Kidney tubule cell (primary cell): ENCODE data around the gene SKAP2.

Experiments used
- DNase-seq: peaks from one replicate; pipeline ENCODE4 v3.0.0-alpha.2; 2018; ENCODE audit warnings: low spot score

The SKAP2 gene

GRCh38 chr7:26637610-26638009 lies 226.8 kb downstream of the SKAP2 start:
- no peak for DNase-seq

GRCh38 chr7:26636808-26637207 lies 227.6 kb downstream of the SKAP2 start:
- no peak for DNase-seq

GRCh38 chr7:26633557-26633956 lies 230.8 kb downstream of the SKAP2 start:
- no peak for DNase-seq

- DNase-seq, result no peak
Observed at GRCh38 chr7:26631601-26632000, 232.8 kb downstream of the SKAP2 start.

GRCh38 chr7:26630941-26631580 lies 233.3 kb downstream of the SKAP2 start:
- no peak for DNase-seq

GRCh38 chr7:26630361-26630760 lies 234.0 kb downstream of the SKAP2 start:
- no peak for DNase-seq

- no peak for DNase-seq
Observed at GRCh38 chr7:26629696-26630095, 234.7 kb downstream of the SKAP2 start.

- DNase-seq, result no peak
Observed at GRCh38 chr7:26627891-26628341, 236.5 kb downstream of the SKAP2 start.

GRCh38 chr7:26627221-26627620 lies 237.2 kb downstream of the SKAP2 start:
- DNase-seq, result no peak

- DNase-seq, result no peak
Observed at GRCh38 chr7:26626687-26627086, 237.7 kb downstream of the SKAP2 start.

- DNase-seq, result no peak
Observed at GRCh38 chr7:26626156-26626555, 238.2 kb downstream of the SKAP2 start.

- DNase-seq, result no peak
Observed at GRCh38 chr7:26625286-26625685, 239.1 kb downstream of the SKAP2 start.

GRCh38 chr7:26624839-26625238 lies 239.6 kb downstream of the SKAP2 start:
- no peak for DNase-seq

GRCh38 chr7:26624431-26624830 lies 240.0 kb downstream of the SKAP2 start:
- no peak for DNase-seq

- DNase-seq, result peak; percentile 50
Observed at GRCh38 chr7:26620352-26620751, 244.0 kb downstream of the SKAP2 start.

- no peak for DNase-seq
Observed at GRCh38 chr7:26619348-26619984, 244.9 kb downstream of the SKAP2 start.

GRCh38 chr7:26618898-26619297 lies 245.5 kb downstream of the SKAP2 start:
- no peak for DNase-seq

- no peak for DNase-seq
Observed at GRCh38 chr7:26618449-26618848, 245.9 kb downstream of the SKAP2 start.
